A549 (cell line): ENCODE data around the gene TRIM71. TPM values are rescaled to one million over a fixed set of nuclear protein-coding genes. Genes with fewer than 3 reads are reported as not detected.

Experiments
- ATAC-seq, 2 experiments: fragments of 200-7000 bp in 1 of 2; fragments of >200 bp in 1 of 2; cut with Nextera tagmentation in 1 of 2; cut with Tn5 transposase in 1 of 2; 3 replicates each; pipeline versions ENCODE4 v1.8.0 to v1.9.1; 2018 to 2020; ENCODE audit warnings: mild to moderate bottlenecking in 1 of 2, moderate library complexity in 1 of 2
- CTCF ChIA-PET: fragments of 300-600 bp; sonication (Branson Sonifier 250); formaldehyde crosslinking; extraction: SDS; loops from one replicate; lab custom pipeline; 2021; ENCODE audit warnings: antibody characterized with exemption, inconsistent platforms; lab: Yijun Ruan, JAX
- POLR2A ChIA-PET: fragments of 350-600 bp; formaldehyde crosslinking; extraction: SDS; loops from one replicate; lab custom pipeline; 2021; ENCODE audit warnings: antibody characterized with exemption, inconsistent platforms; lab: Yijun Ruan, JAX
- DNase-seq, 2 experiments: peaks; one replicate each; pipeline versions ENCODE4 v3.0.0 to v3.0.0-alpha.2; 2011 to 2016; ENCODE audit warnings: low read depth in 1 of 2, low spot score in 1 of 2
- FAIRE-seq: peaks from 2 replicates; lab custom pipeline; 2011; peaks lifted over from hg19 to GRCh38; lab: Jason Lieb, UNC
- H3K27ac ChIP-seq, 2 experiments: fragments of >200 bp; sonication (Bioruptor Twin); formaldehyde crosslinking; 3 replicates each; pipeline ENCODE4 v1.5.1; 2016 to 2017
- H3K4me1 ChIP-seq: fragments of >200 bp; sonication (Bioruptor Twin); formaldehyde crosslinking; 3 replicates; pipeline ENCODE4 v1.6.1; 2016
- H3K4me2 ChIP-seq: fragments of >200 bp; sonication (Bioruptor Twin); formaldehyde crosslinking; 3 replicates; pipeline ENCODE4 v1.6.1; 2016
- H3K4me3 ChIP-seq: fragments of >200 bp; sonication (Bioruptor Twin); formaldehyde crosslinking; 3 replicates; pipeline ENCODE4 v1.5.1; 2016
- H3K9me3 ChIP-seq: fragments of >200 bp; sonication (Bioruptor Twin); formaldehyde crosslinking; 3 replicates; pipeline ENCODE4 v1.6.1; 2016
- BCL3 ChIP-seq: fragments of >200 bp; sonication (Bioruptor Twin); formaldehyde crosslinking; IDR thresholded peaks from 3 replicates; pipeline ENCODE4 v1.6.1; 2016
- BHLHE40 ChIP-seq: IDR thresholded peaks from 2 replicates; pipeline ENCODE4 v1.6.1; 2012; ENCODE audit warnings: low read depth, low read length, inconsistent platforms
- CHD4 ChIP-seq: fragments of 200-600 bp; sonication (generic); IDR thresholded peaks from 2 replicates; pipeline ENCODE4 v1.6.1; 2016; ENCODE audit warnings: antibody characterized with exemption, mild to moderate bottlenecking, borderline replicate concordance
- CTCF ChIP-seq: fragments of >200 bp; sonication (Bioruptor Twin); formaldehyde crosslinking; IDR thresholded peaks from 3 replicates; pipeline ENCODE4 v1.5.1; 2016
- EP300 ChIP-seq, 2 experiments: fragments of >200 bp; sonication (Bioruptor Twin); formaldehyde crosslinking; IDR thresholded peaks; 2 replicates in 1 of 2; 3 replicates in 1 of 2; pipeline ENCODE4 v1.6.1; 2016 to 2017
- FOSB ChIP-seq: fragments of 250-450 bp; sonication (Bioruptor Pico); IDR thresholded peaks from 2 replicates; pipeline ENCODE4 v1.5.0; 2020; ENCODE audit warnings: mild to moderate bottlenecking, moderate library complexity
- HOXA7 ChIP-seq: fragments of 250-450 bp; sonication (Bioruptor Pico); IDR thresholded peaks from 2 replicates; pipeline ENCODE4 v1.5.0; 2020; ENCODE audit warnings: mild to moderate bottlenecking, moderate library complexity
- HOXB13 ChIP-seq: fragments of 250-450 bp; sonication (Bioruptor Pico); IDR thresholded peaks from 2 replicates; pipeline ENCODE4 v1.5.0; 2020; ENCODE audit warnings: low read depth, mild to moderate bottlenecking, moderate library complexity
- JUN ChIP-seq, 2 experiments: fragments of >200 bp; sonication (Bioruptor Twin); formaldehyde crosslinking; IDR thresholded peaks; 2 replicates in 1 of 2; 3 replicates in 1 of 2; pipeline ENCODE4 v1.6.1; 2016 to 2017
- KDM1A ChIP-seq: fragments of 200-600 bp; sonication (generic); IDR thresholded peaks from 2 replicates; pipeline ENCODE4 v1.6.1; 2016; ENCODE audit warnings: low read depth, mild to moderate bottlenecking
- KDM5A ChIP-seq: fragments of 200-600 bp; sonication (generic); IDR thresholded peaks from 2 replicates; pipeline ENCODE4 v1.6.1; 2016; ENCODE audit warnings: antibody characterized with exemption, mild to moderate bottlenecking
- NR3C1 ChIP-seq: fragments of >200 bp; sonication (Bioruptor Twin); formaldehyde crosslinking; IDR thresholded peaks from 3 replicates; pipeline ENCODE4 v1.6.1; 2017
- PHF8 ChIP-seq: fragments of 200-600 bp; sonication (generic); IDR thresholded peaks from 2 replicates; pipeline ENCODE4 v1.6.1; 2016; ENCODE audit warnings: low read depth, mild to moderate bottlenecking, antibody characterized with exemption, moderate library complexity, borderline replicate concordance
- POLR2A ChIP-seq: IDR thresholded peaks from 2 replicates; pipeline ENCODE4 v1.6.1; 2012; ENCODE audit warnings: mild to moderate bottlenecking, low read length
- REST ChIP-seq: fragments of 200-600 bp; sonication (generic); IDR thresholded peaks from 2 replicates; pipeline ENCODE4 v1.6.1; 2016; ENCODE audit warnings: antibody characterized with exemption, mild to moderate bottlenecking, moderate library complexity
- RFX5 ChIP-seq: fragments of 450-650 bp; IDR thresholded peaks from 2 replicates; pipeline ENCODE4 v1.7.1; 2014; ENCODE audit warnings: antibody characterized with exemption, mild to moderate bottlenecking, moderate library complexity
- RNF2 ChIP-seq: fragments of 200-600 bp; sonication (generic); IDR thresholded peaks from 2 replicates; pipeline ENCODE4 v1.6.1; 2016; ENCODE audit warnings: low read depth, mild to moderate bottlenecking, antibody characterized with exemption, moderate library complexity, borderline replicate concordance
- TP53 ChIP-seq: fragments of 250-450 bp; sonication (Bioruptor Pico); IDR thresholded peaks from 2 replicates; pipeline ENCODE4 v1.5.0; 2021; ENCODE audit warnings: mild to moderate bottlenecking, moderate library complexity
- USF2 ChIP-seq: fragments of 450-650 bp; IDR thresholded peaks from 2 replicates; pipeline ENCODE4 v1.6.1; 2014; ENCODE audit warnings: antibody characterized with exemption
- WGBS: methylation state at CpG from one replicate; pipeline ENCODE4 v1.1.6; 2017; ENCODE audit errors: missing lambda C conversion rate; 5-methylcytosine and 5-hydroxymethylcytosine counted together
- polyA plus RNA-seq, 4 experiments: library from polyadenylated mRNA; depleted of rRNA in 3 of 4; stranded (reverse); fragments of >200 nt; fragmentation: RNase III in 1 of 4; extraction: RNeasy Plus Mini Kit Qiagen cat#74134 plus additional on column Dnase treatment in 1 of 4; gene quantifications; 2 replicates in 3 of 4; 3 replicates in 1 of 4; pipeline ENCODE4 v1.2.3, GENCODE V29; 2011 to 2017

TRIM71 gene
- polyA plus RNA-seq, 2 of the 4 experiments (the other 2 are of a cell fraction): 0.01 TPM; not detected in 1

GRCh38 chr3:32886296-32886695, 68.5 kb downstream of the TRIM71 start (continued):
- TF ChIP-seq TP53 (CRISPR knock-in tag): no peak
- no peak for TF ChIP-seq CHD4
- no peak for TF ChIP-seq KDM5A
- no peak for TF ChIP-seq USF2
- no peak for TF ChIP-seq EP300 (IDR thresholded peaks at IDR 0.05)
- no peak for TF ChIP-seq REST
- no peak for TF ChIP-seq JUN (IDR thresholded peaks at IDR 0.05)
- no peak for TF ChIP-seq NR3C1

GRCh38 chr3:32886911-32887310, 69.1 kb downstream of the TRIM71 start:
- 56% methylated on average over 3 of the region's 3 CpGs for whole genome bisulfite sequencing
- H3K4me3 ChIP-seq: no peak overlapping the region
- no peaks in the 10 kb centered on the region for H3K4me1 ChIP-seq
- FAIRE-seq: no peak
- no peaks in the 10 kb centered on the region for H3K9me3 ChIP-seq
- no peak overlapping the region for H3K27ac ChIP-seq
- ChIA-PET CTCF (interaction anchor here (0.6 to 0.7 kb wide), 2 partner anchors 17 to 28 kb away, joined by 3 read pairs; no protein-coding TSS in a partner anchor), POLR2A (no interaction called here)
- no peak overlapping the region for H3K4me2 ChIP-seq
- ATAC-seq: no peak
- DNase-seq: no peak
- no peak for TF ChIP-seq BCL3
- no peak for TF ChIP-seq POLR2A
- no peak for TF ChIP-seq NR3C1
- no peak for TF ChIP-seq EP300 (IDR thresholded peaks at IDR 0.05)
- no peak for TF ChIP-seq CTCF
- no peak for TF ChIP-seq HOXB13 (CRISPR knock-in tag)
- TF ChIP-seq KDM1A: no peak

- TF ChIP-seq HOXB13 (CRISPR knock-in tag) (no peak), BHLHE40 (no peak), PHF8 (no peak), RFX5 (no peak), HOXA7 (CRISPR knock-in tag) (no peak), FOSB (CRISPR knock-in tag) (no peak), TP53 (CRISPR knock-in tag) (no peak), EP300 (IDR thresholded peaks at IDR 0.05) (no peak), RNF2 (no peak)
- H3K27ac ChIP-seq: no peak overlapping the region
- no peak for DNase-seq
- H3K4me2 ChIP-seq: no peak overlapping the region
- no peak overlapping the region for H3K4me3 ChIP-seq
- H3K9me3 ChIP-seq: no peaks in the 10 kb centered on the region
- ChIA-PET CTCF (interaction anchor here (0.6 kb wide), 1 partner anchor 82 kb away, joined by 3 read pairs; no protein-coding TSS in a partner anchor), POLR2A (no interaction called here)
- H3K4me1 ChIP-seq: no peaks in the 10 kb centered on the region
- WGBS: 41% methylated on average over 1 of the region's 1 CpG
- no peak for FAIRE-seq
- ATAC-seq: no peak
Measured at GRCh38 chr3:32888739-32889138, 70.9 kb downstream of the TRIM71 start.
